HEK293 (cell line): Measurements from ENCODE around the gene GMDS.

Experiments used
- CTCF ChIA-PET: fragments of 350-600 bp; formaldehyde crosslinking; extraction: SDS; loops from one replicate; lab custom pipeline; 2021; ENCODE audit warnings: antibody characterized with exemption; lab: Yijun Ruan, JAX
- POLR2A ChIA-PET: fragments of 300-600 bp; formaldehyde crosslinking; extraction: SDS; loops from one replicate; lab custom pipeline; 2020; ENCODE audit warnings: antibody characterized with exemption, inconsistent platforms; lab: Yijun Ruan, JAX
- H3K27ac ChIP-seq: fragments of 200-500 bp; sonication (Bioruptor generic); 2 replicates; pipeline ENCODE4 v1.5.1; 2014; ENCODE audit warnings: low read depth, low read length, control low read depth, inconsistent platforms; ENCODE audit errors: extremely low read depth
- H3K36me3 ChIP-seq, 2 experiments: fragments of 200-500 bp in 1 of 2; sonication (Bioruptor generic) in 1 of 2; 1 replicate in 1 of 2; 2 replicates in 1 of 2; pipeline ENCODE4 v1.5.1; 2014 to 2017; ENCODE audit warnings: inconsistent platforms in 2 of 2, low read length in 2 of 2; ENCODE audit not compliant: control insufficient read depth in 2 of 2, insufficient read depth in 1 of 2
- H3K4me1 ChIP-seq: fragments of 200-500 bp; sonication (Bioruptor generic); 2 replicates; pipeline ENCODE4 v1.5.1; 2014; ENCODE audit warnings: mild to moderate bottlenecking, low read length, inconsistent platforms; ENCODE audit not compliant: control insufficient read depth, insufficient read depth
- H3K4me3 ChIP-seq: 2 replicates; pipeline ENCODE4 v1.5.1; 2011; ENCODE audit warnings: low read depth, mild to moderate bottlenecking, control low read depth, low read length, moderate library complexity
- H3K9me3 ChIP-seq: fragments of 200-500 bp; sonication (Bioruptor generic); 2 replicates; pipeline ENCODE4 v1.5.1; 2014; ENCODE audit warnings: low read depth, low read length, inconsistent platforms; ENCODE audit not compliant: control insufficient read depth, insufficient read depth
- CTCF ChIP-seq: fragments of 450-650 bp; formaldehyde crosslinking; IDR thresholded peaks from 2 replicates; pipeline ENCODE4 v1.5.1; 2016; ENCODE audit warnings: missing biosample characterization, missing genetic modification characterization
- GLIS1 ChIP-seq: fragments of 450-650 bp; formaldehyde crosslinking; IDR thresholded peaks from 2 replicates; pipeline ENCODE4 v1.5.1; 2016; ENCODE audit warnings: missing biosample characterization, missing genetic modification characterization
- KLF10 ChIP-seq: fragments of 450-650 bp; IDR thresholded peaks from 2 replicates; pipeline ENCODE4 v1.5.1; 2018; ENCODE audit warnings: missing biosample characterization, mild to moderate bottlenecking, missing genetic modification characterization
- MEIS1 ChIP-seq: sonication (generic); formaldehyde crosslinking; IDR thresholded peaks from 2 replicates; pipeline ENCODE4 v1.8.1; 2022; ENCODE audit warnings: missing genetic modification reagents, mild to moderate bottlenecking, borderline replicate concordance
- OVOL3 ChIP-seq: fragments of 450-650 bp; formaldehyde crosslinking; IDR thresholded peaks from 2 replicates; pipeline ENCODE4 v1.5.1; 2016; ENCODE audit warnings: missing biosample characterization, missing genetic modification characterization
- PATZ1 ChIP-seq: fragments of 450-650 bp; formaldehyde crosslinking; IDR thresholded peaks from 2 replicates; pipeline ENCODE4 v1.5.1; 2016; ENCODE audit warnings: missing biosample characterization, missing genetic modification characterization
- PRDM10 ChIP-seq: fragments of 450-650 bp; formaldehyde crosslinking; IDR thresholded peaks from 2 replicates; pipeline ENCODE4 v1.5.1; 2016; ENCODE audit warnings: missing biosample characterization, missing genetic modification characterization
- PRDM6 ChIP-seq: fragments of 450-650 bp; formaldehyde crosslinking; IDR thresholded peaks from 2 replicates; pipeline ENCODE4 v1.5.1; 2017; ENCODE audit warnings: missing biosample characterization, missing genetic modification characterization
- SP7 ChIP-seq: fragments of 450-650 bp; formaldehyde crosslinking; IDR thresholded peaks from 2 replicates; pipeline ENCODE4 v1.5.1; 2016; ENCODE audit warnings: missing biosample characterization, missing genetic modification characterization
- YY1 ChIP-seq: fragments of 450-650 bp; formaldehyde crosslinking; IDR thresholded peaks from 2 replicates; pipeline ENCODE4 v1.5.1; 2018; ENCODE audit warnings: missing biosample characterization, missing genetic modification characterization
- ZBTB10 ChIP-seq: fragments of 450-650 bp; formaldehyde crosslinking; IDR thresholded peaks from 2 replicates; pipeline ENCODE4 v1.5.1; 2016; ENCODE audit warnings: missing biosample characterization, missing genetic modification characterization
- ZNF132 ChIP-seq: fragments of 450-650 bp; formaldehyde crosslinking; IDR thresholded peaks from 2 replicates; pipeline ENCODE4 v1.5.1; 2017; ENCODE audit warnings: missing biosample characterization, missing genetic modification characterization, borderline replicate concordance
- ZNF133 ChIP-seq: fragments of 450-650 bp; formaldehyde crosslinking; IDR thresholded peaks from 2 replicates; pipeline ENCODE4 v1.5.1; 2016; ENCODE audit warnings: missing biosample characterization, missing genetic modification characterization
- ZNF18 ChIP-seq: fragments of 450-650 bp; formaldehyde crosslinking; IDR thresholded peaks from 2 replicates; pipeline ENCODE4 v1.5.1; 2016; ENCODE audit warnings: missing biosample characterization, missing genetic modification characterization
- ZNF280D ChIP-seq: fragments of 450-650 bp; formaldehyde crosslinking; IDR thresholded peaks from 2 replicates; pipeline ENCODE4 v1.5.1; 2016; ENCODE audit warnings: missing biosample characterization, missing genetic modification characterization
- ZNF324 ChIP-seq: fragments of 450-650 bp; formaldehyde crosslinking; IDR thresholded peaks from 2 replicates; pipeline ENCODE4 v1.5.1; 2016; ENCODE audit warnings: missing biosample characterization, missing genetic modification characterization
- ZNF48 ChIP-seq: fragments of 450-650 bp; formaldehyde crosslinking; IDR thresholded peaks from 2 replicates; pipeline ENCODE4 v1.5.1; 2016; ENCODE audit warnings: missing biosample characterization, missing genetic modification characterization
- ZNF623 ChIP-seq: fragments of 450-650 bp; formaldehyde crosslinking; IDR thresholded peaks from 2 replicates; pipeline ENCODE4 v1.5.1; 2016; ENCODE audit warnings: missing biosample characterization, missing genetic modification characterization

The GMDS gene

GRCh38 chr6:1670711-1671462 lies 574.5 kb downstream of the GMDS start (continued):
- TF ChIP-seq ZNF48 = no peak

GRCh38 chr6:1669996-1670395 lies 575.4 kb downstream of the GMDS start:
- Histone ChIP-seq H3K9me3 (no peaks in the 10 kb centered on the region), H3K4me1 (peaks cover 26% of the 10 kb centered on the region), H3K4me3 (no peak overlapping the region), H3K36me3 (no peaks in the 10 kb centered on the region), H3K27ac (no peak overlapping the region; the same call in 1 of the 2 replicates)
- ChIA-PET POLR2A (interaction anchor here (0.9 kb wide), 1 partner anchor 8 kb away, joined by 3 read pairs; no protein-coding TSS in a partner anchor), CTCF (interaction anchor here (0.8 to 1.2 kb wide), 3 partner anchors 9 to 964 kb away, joined by 4 read pairs; no protein-coding TSS in a partner anchor)
- TF ChIP-seq GLIS1 (tag by site-specific recombination) (no peak), ZNF324 (tag by site-specific recombination) (no peak), OVOL3 (tag by site-specific recombination) (no peak), MEIS1 (CRISPR knock-in tag) (no peak), ZNF623 (tag by site-specific recombination) (no peak), ZNF280D (tag by site-specific recombination) (no peak), ZBTB10 (tag by site-specific recombination) (no peak), KLF10 (tag by site-specific recombination) (no peak), CTCF (tag by site-specific recombination) (no peak), YY1 (tag by site-specific recombination) (no peak), PRDM6 (tag by site-specific recombination) (no peak), PRDM10 (tag by site-specific recombination) (no peak), SP7 (tag by site-specific recombination) (no peak), ZNF132 (tag by site-specific recombination) (no peak), ZNF18 (tag by site-specific recombination) (no peak), ZNF133 (tag by site-specific recombination) (no peak), PATZ1 (no peak)
